Transverse colon (tissue), 4 donors: ENCODE results near the gene C21orf91. TPM values are rescaled to one million over a fixed set of nuclear protein-coding genes. Genes with fewer than 3 reads are reported as not detected.

Experiments used
- DNase-seq: peaks from one replicate; pipeline ENCODE4 v3.0.0-alpha.2; 2019
- H3K27ac ChIP-seq, 4 donors: fragments of 200-600 bp; sonication (generic); 2 replicates each; pipeline ENCODE4 v1.5.1; 2016 to 2018; ENCODE audit warnings: inconsistent platforms in 4 of 4
- H3K27me3 ChIP-seq: fragments of 200-600 bp; sonication (generic); 2 replicates; pipeline ENCODE4 v1.5.1; 2017; ENCODE audit warnings: inconsistent platforms
- H3K36me3 ChIP-seq, 4 donors: fragments of 200-600 bp; sonication (generic); 2 replicates each; pipeline ENCODE4 v1.5.1; 2017 to 2019; ENCODE audit warnings: inconsistent platforms in 4 of 4
- H3K4me1 ChIP-seq, 4 donors: fragments of 200-600 bp; sonication (generic); 2 replicates each; pipeline ENCODE4 v1.5.1; 2017 to 2020; ENCODE audit warnings: inconsistent platforms in 4 of 4
- H3K4me3 ChIP-seq, 4 donors: fragments of 200-600 bp; sonication (generic); 1 replicate in 1 of 4; 2 replicates in 3 of 4; pipeline versions ENCODE4 v1.5.1 to v1.6.1; 2017 to 2019; ENCODE audit warnings: inconsistent platforms in 4 of 4
- H3K9me3 ChIP-seq, 2 donors: fragments of 200-600 bp; sonication (generic); 2 replicates each; pipeline ENCODE4 v1.5.1; 2017 to 2019; ENCODE audit warnings: inconsistent platforms in 2 of 2
- CTCF ChIP-seq, 5 experiments: fragments of 200-600 bp in 3 of 5; fragments of 450-650 bp in 2 of 5; sonication (generic) in 3 of 5; IDR thresholded peaks; 1 replicate in 2 of 5; 2 replicates in 3 of 5; pipeline ENCODE4 v1.5.1; 2016 to 2017; ENCODE audit warnings: antibody characterized with exemption in 5 of 5, inconsistent platforms in 3 of 5, mild to moderate bottlenecking in 2 of 5, moderate library complexity in 1 of 5
- EP300 ChIP-seq: sonication (generic); formaldehyde crosslinking; IDR thresholded peaks from one replicate; pipeline ENCODE4 v1.6.1; 2017; ENCODE audit warnings: antibody characterized with exemption, low read depth
- POLR2A ChIP-seq: fragments of 450-650 bp; IDR thresholded peaks from one replicate; pipeline ENCODE4 v1.6.1; 2016; ENCODE audit warnings: antibody characterized with exemption, mild to moderate bottlenecking, moderate library complexity
- POLR2AphosphoS5 ChIP-seq, 3 donors: sonication (generic); formaldehyde crosslinking; IDR thresholded peaks; one replicate each; pipeline ENCODE4 v1.6.1; 2016; ENCODE audit warnings: antibody characterized with exemption in 3 of 3
- WGBS, 2 donors: methylation state at CpG; one replicate each; pipeline ENCODE4 v1.1.5; 2018; ENCODE audit warnings: low coverage in 1 of 2; 5-methylcytosine and 5-hydroxymethylcytosine counted together
- in situ Hi-C, 4 donors: fragments of 200-750 bp; cut with MboI; loops; one replicate each; pipeline versions ENCODE4 v1.15.0 to v1.15.1; 2017; ENCODE audit warnings: low sequenced_read_pairs in 3 of 4, low pct_ligation_motif_present in 1 of 4, low pct_unique_long_range_greater_than_20kb in 1 of 4
- intact Hi-C: fragments of 100-400 bp; cut with DNase I; formaldehyde crosslinking; loops from one replicate; pipeline ENCODE4 v1.15.1; 2023; ENCODE audit warnings: low total_unique reads
- total RNA-seq, 4 donors: library from RNA; depleted of rRNA; stranded (reverse); fragments of >200 nt; gene quantifications; one replicate each; pipeline ENCODE4 v1.1.0, GENCODE V29; 2016

The C21orf91 gene
- total RNA-seq, 4 donors from 2014 or later: 3.2 to 10.8 (median 5.6) TPM

DNA sequence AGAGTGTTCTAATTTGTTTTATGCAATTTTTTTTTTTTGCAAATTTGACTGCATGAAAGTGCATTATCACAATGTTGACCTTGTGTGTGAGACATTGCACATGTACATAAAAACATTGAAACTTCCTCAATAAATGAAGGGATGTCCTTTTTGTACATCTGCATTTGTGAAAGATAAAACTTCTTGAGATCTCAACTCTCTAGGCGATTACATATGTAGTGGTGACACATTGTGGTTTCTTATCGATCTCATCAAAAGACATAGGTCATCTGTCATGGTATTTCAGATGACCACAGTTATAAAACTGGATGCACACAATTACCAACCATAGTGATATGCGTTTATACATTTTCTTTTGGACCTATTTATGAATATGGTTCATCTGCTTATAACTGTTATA, 35.6 kb upstream of the C21orf91 start:
- H3K4me1 ChIP-seq: no peaks in the 10 kb centered on the region
- no peak overlapping the region for H3K4me3 ChIP-seq
- intact Hi-C loops: no loop called here
- H3K36me3 ChIP-seq: no peaks in the 10 kb centered on the region
- 92 to 95% methylated on average over 3 of the region's 3 CpGs for WGBS, 2 donors
- H3K27me3 ChIP-seq: no peaks in the 10 kb centered on the region
- DNase-seq: no peak
- H3K27ac ChIP-seq: no peak overlapping the region
- H3K9me3 ChIP-seq: peaks cover 0 to 5% of the 10 kb centered on the region in 2 donors
- in situ Hi-C loops: no loop called here
- TF ChIP-seq POLR2AphosphoS5 (IDR thresholded peaks at IDR 0.05): no peak
- TF ChIP-seq POLR2A: no peak
- no peak for TF ChIP-seq CTCF (IDR thresholded peaks at IDR 0.05)
- TF ChIP-seq EP300: no peak

- peaks cover 0 to 6% of the 10 kb centered on the region in 2 donors for H3K9me3 ChIP-seq
These were observed 34.5 kb upstream of the C21orf91 start for GRCh38 chr21:17853393-17854275.

GRCh38 chr21:17848228-17848627, 29.1 kb upstream of the C21orf91 start:
- Histone ChIP-seq H3K27ac (peak overlapping the region in 3 of 4 donors; percentile 12 to 58 (median 32)), H3K4me1 (no peaks in the 10 kb centered on the region), H3K9me3 (peaks cover 0 to 6% of the 10 kb centered on the region in 2 donors), H3K4me3 (no peak overlapping the region), H3K36me3 (no peaks in the 10 kb centered on the region), H3K27me3 (no peaks in the 10 kb centered on the region)
- peak; percentile 35 for DNase-seq
- in situ Hi-C loops: no loop called here
- 27% methylated on average over 3 of the region's 3 CpGs; no CpG with 5 or more reads in 1 of the 2 donors for WGBS, 2 donors
- no peak for TF ChIP-seq POLR2AphosphoS5 (IDR thresholded peaks at IDR 0.05)
- no peak for TF ChIP-seq CTCF (IDR thresholded peaks at IDR 0.05)
- no peak for TF ChIP-seq POLR2A
- TF ChIP-seq EP300: no peak
- intact Hi-C loops: no loop called here

More at GRCh38 chr21:17853393-17854275, 34.5 kb upstream of the C21orf91 start:
- Histone ChIP-seq H3K27ac (no peak overlapping the region), H3K4me1 (no peaks in the 10 kb centered on the region), H3K27me3 (no peaks in the 10 kb centered on the region), H3K4me3 (no peak overlapping the region), H3K36me3 (no peaks in the 10 kb centered on the region)
- intact Hi-C loops (no loop called here), in situ Hi-C loops (no loop called here)
- no peak for DNase-seq
- WGBS, 2 donors: 71 to 74% methylated on average over 8 to 9 of the region's 9 CpGs
- no peak for TF ChIP-seq POLR2AphosphoS5 (IDR thresholded peaks at IDR 0.05)
- TF ChIP-seq CTCF (IDR thresholded peaks at IDR 0.05): no peak
- no peak for TF ChIP-seq POLR2A
- TF ChIP-seq EP300: no peak

DNA sequence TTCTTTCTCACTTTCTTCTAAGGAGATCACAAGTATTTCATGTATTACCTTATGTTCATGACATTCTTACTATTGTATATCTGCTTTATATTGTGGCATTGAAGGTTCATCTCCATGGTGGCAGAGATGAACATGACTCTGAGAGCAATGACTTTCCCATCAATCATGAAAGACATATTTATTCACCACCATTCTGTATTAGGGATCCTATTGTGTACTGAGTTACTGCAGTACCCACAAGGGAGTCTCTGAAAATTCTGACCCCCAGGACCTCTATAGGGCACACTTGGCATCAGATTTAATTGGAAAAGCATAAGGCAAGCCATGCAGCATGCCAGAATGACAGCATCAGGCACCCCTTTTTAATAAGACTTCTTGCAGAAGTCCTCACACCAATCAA, 21.9 kb upstream of the C21orf91 start:
- H3K27me3 ChIP-seq: no peaks in the 10 kb centered on the region
- no peak overlapping the region for H3K27ac ChIP-seq
- intact Hi-C loops (no loop called here), in situ Hi-C loops (no loop called here)
- DNase-seq: no peak
- no peaks in the 10 kb centered on the region for H3K4me1 ChIP-seq
- no peaks in the 10 kb centered on the region for H3K36me3 ChIP-seq
- no peak overlapping the region for H3K4me3 ChIP-seq
- H3K9me3 ChIP-seq: no peaks in the 10 kb centered on the region
- TF ChIP-seq EP300 (no peak), CTCF (IDR thresholded peaks at IDR 0.05) (no peak), POLR2A (no peak), POLR2AphosphoS5 (IDR thresholded peaks at IDR 0.05) (no peak)
